NK-92 treated with Interleukin-12 subunit alpha and Interleukin-12 subunit beta, amount 100 ng/mL, for 24 hours (cell line): Measurements from ENCODE around the gene ENKUR.

Experiments used
- DNase-seq: peaks from one replicate; lab custom pipeline; 2025; lab: John Stamatoyannopoulos, UW

Gene ENKUR, protein sequence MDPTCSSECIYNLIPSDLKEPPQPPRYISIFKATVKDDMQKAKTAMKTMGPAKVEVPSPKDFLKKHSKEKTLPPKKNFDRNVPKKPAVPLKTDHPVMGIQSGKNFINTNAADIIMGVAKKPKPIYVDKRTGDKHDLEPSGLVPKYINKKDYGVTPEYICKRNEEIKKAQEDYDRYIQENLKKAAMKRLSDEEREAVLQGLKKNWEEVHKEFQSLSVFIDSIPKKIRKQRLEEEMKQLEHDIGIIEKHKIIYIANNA

DNA sequence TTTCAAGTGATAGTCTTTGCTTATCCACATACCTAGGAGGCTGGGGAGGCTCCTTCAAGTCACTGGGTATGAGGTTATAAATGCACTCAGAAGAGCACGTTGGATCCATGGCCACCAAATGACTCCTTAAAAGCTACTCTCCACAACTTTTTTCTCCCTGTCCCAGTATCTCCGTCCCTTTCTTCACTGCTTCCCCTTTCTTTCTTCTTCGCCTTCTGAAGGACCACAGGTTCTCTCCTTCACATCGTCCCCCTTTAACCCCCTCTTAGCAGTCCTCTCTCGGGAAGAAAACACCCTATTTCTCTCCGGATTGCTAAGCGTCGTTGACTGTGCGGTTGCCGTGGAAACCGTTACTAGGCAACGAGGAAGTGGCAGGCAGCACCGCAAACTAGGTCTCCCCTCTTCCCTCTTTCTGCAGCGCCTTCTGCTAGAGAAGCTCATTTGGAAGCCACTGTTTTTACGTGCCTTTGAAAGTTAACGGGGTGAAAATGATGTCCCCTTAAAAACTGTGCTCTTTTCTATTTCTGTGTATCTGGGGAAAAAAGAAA is at the start of gene ENKUR:
ENKUR (minus strand) TSS at position 331 of the 548 bp plus-strand sequence; CDS start at position 109, 222 bp downstream.
- DNase-seq, result peak; percentile 59

GRCh38 chr10:25064401-25064800 is 48.4 kb upstream of the ENKUR start:
- DNase-seq, result no peak

DNA sequence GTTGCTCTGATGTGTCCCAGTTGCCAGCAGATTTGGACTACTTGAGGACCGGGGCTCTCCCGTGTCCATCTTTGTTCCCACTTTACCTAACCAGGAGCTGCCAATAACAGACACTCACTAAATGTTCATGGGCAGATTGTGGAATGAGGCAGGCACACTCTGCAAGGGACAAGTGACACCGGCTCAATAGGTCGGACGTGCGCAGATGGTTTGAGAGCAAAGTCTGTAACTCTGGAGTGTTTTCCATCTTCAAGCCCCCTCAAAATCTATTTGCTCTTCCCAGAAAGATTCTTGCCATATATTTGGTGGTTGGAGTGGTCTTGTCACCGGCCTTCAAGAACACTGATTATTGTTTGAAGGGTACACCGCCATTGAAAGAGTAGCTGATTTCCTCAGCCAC is 47.7 kb upstream of the ENKUR start:
- no peak for DNase-seq

GRCh38 chr10:25063157-25063556 is 47.2 kb upstream of the ENKUR start:
- DNase-seq, result no peak

- DNase-seq, result no peak
Observed at GRCh38 chr10:25061711-25062449, 45.9 kb upstream of the ENKUR start.

- DNase-seq, result no peak
Observed at GRCh38 chr10:25061125-25061524, 45.2 kb upstream of the ENKUR start.

DNA sequence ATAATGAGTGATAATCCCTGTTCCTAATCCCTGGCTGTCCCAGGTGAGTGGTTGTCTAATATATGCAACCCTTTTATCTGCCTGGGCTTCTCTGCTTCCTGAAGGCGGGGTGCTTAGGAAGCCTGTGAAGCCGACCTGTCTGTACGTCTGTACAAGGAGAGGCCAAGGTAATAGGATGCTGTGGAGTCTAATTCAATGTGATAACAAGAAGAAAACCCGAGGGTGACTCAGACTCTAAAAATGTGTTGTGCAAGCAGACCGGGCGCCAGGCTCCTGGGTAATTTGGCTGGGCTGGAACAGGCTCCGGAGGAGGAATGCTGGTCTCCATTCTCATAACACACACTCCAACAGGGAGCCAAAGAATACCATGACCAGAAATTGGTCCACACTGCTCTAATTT is 44.0 kb upstream of the ENKUR start:
- DNase-seq, result no peak

- DNase-seq, result no peak
Observed at GRCh38 chr10:25057886-25058285, 41.9 kb upstream of the ENKUR start.

DNA sequence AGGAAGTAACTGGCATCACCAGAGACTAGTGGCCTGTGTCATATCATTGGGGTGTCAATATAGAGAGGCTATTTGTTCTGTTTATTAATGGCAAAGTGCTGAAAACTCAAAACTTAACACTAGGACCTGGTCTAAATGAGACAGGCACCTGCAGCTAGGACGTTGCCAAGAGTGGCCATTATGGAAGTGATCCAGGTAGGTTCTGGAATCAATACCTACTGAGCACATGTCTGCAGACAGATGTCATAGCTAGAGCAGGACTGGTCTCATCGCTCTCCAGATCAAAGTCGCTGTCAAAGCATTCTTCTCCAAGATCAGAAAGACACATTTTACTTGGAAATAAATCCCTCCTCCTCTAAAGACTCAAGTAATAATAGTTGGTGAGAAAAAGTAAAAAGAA is 40.8 kb upstream of the ENKUR start:
- DNase-seq, result no peak

DNA sequence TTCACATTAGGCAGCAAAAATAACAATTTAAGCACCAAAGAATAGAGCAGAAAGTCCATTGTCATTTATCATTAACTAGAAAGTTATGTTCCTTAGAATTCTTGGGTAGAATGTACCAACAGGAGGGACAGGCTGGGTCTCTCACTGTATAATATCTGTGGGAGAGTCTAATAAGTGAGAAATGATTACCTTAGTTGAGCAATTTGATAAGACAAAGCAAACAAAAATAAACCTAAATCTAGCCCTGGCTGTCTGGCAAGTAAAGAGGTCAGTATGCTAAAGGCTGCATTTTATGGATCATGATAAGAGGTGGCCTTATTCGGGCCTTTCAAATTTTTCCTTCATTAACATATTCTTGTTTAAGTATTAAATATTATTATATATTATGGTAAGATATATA is 36.1 kb upstream of the ENKUR start:
- no peak for DNase-seq

GRCh38 chr10:25050402-25050801 is 34.4 kb upstream of the ENKUR start:
- DNase-seq, result no peak

GRCh38 chr10:25049966-25050365 is 34.0 kb upstream of the ENKUR start:
- no peak for DNase-seq

DNA sequence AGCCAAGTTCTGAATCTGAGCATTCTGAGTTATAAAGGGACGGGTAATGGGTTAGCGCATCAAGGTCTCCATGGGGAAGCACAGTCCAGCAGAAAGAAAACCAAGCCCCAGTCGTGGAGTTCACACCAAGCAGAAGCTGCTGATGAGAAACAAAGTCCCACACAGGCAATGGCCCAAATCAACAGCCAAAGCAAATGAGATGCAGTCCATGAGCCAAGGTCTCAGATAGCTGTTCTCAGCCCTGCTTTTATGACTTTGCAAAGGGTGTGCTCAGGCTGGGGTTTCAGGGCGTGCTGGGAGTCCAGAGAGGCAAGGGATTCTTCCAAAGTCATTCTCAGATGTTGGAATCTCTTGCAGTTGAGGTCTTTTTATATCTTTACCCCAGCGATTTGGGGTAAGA is 32.5 kb upstream of the ENKUR start:
- no peak for DNase-seq

GRCh38 chr10:25047591-25048301 is 31.8 kb upstream of the ENKUR start:
- no peak for DNase-seq

DNA sequence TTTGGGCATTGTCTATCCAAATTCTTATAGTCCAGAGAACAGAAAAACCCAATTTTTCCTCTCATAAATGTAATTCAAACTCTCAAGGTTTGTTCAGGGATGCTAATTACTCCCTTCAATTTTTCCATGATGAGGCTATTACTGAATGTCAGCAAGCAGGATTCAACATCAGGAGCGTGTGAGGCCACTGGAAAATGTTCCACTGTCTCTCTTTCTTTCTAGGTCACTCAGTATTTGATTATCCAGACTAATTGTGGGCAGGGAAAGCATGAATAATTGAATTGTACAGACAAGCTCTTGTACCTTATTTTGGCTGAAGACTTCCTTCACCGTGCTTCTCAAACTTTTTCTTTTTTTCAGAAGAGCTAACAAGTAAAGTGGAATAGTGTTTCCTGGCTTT is 31.1 kb upstream of the ENKUR start:
- no peak for DNase-seq

DNA sequence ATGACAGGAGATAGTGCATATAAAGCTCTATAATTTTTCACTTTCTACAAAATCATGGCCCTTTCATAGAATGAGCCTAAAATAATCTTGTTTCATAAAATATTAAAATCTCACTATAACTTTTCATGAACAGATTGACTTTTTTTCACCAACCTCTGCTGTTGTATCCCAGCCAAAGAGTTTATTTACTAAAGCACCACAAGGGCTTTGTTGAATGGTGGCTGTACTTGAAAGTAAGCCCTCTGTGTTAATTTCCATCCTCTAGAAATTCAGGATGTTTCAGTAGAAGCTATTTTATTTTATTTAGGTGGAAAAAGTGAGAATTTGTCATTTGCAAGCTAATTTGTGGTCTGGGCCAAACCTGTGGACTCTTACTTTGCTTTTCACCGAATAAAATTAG is 30.7 kb upstream of the ENKUR start:
- DNase-seq, result no peak

GRCh38 chr10:25039531-25039930 is 23.6 kb upstream of the ENKUR start:
- DNase-seq, result no peak

- no peak for DNase-seq
Observed at GRCh38 chr10:25038325-25038724, 22.4 kb upstream of the ENKUR start.

GRCh38 chr10:25036381-25036780 is 20.4 kb upstream of the ENKUR start:
- DNase-seq, result no peak

- no peak for DNase-seq
Observed at GRCh38 chr10:25029519-25029918, 13.6 kb upstream of the ENKUR start.

GRCh38 chr10:25028711-25029110 is 12.8 kb upstream of the ENKUR start:
- no peak for DNase-seq

GRCh38 chr10:25026463-25026862 is 10.5 kb upstream of the ENKUR start:
- no peak for DNase-seq

- no peak for DNase-seq
Observed at GRCh38 chr10:25024528-25024927, 8.6 kb upstream of the ENKUR start.
